Measurements from ENCODE around the gene CACNB2. TPM values are rescaled to one million over a fixed set of nuclear protein-coding genes. Genes with fewer than 3 reads are reported as not detected.

The CACNB2 gene
- 0.07 TPM in 1 of 2 replicates, not detected in the other for total RNA-seq (2014; rRNA removed)
- Bru-seq, nascent RNA, result percentile 1 among the genes with signal in this experiment
- BruChase-seq, experiment 1, labeled RNA remaining after a 6-hour chase, result percentile 2 among the genes with signal in this experiment
- BruChase-seq, experiment 2, labeled RNA remaining after a 2-hour chase, result percentile 3 among the genes with signal in this experiment
- long read RNA-seq, partial matches to known transcripts, result 0 of 2 reads
- long read RNA-seq, other reads (novel, unspliced or antisense), result 2 of 2 reads

- peak; percentile 10 for DNase-seq
- H3K9ac ChIP-seq (ENCODE audit: low read length), result no peak within 1 kb of the TSS
- H3K27me3 ChIP-seq (ENCODE audit: low read length), result 0 out of 2 replicates have a peak, but pooled peaks cover 9% of the 10 kb centered on the region
- CTCF ChIA-PET, result no interaction called here
- no peak within 1 kb of the TSS for H3K27ac ChIP-seq (ENCODE audit: low read length)
- POLR2A ChIA-PET (ENCODE audit: unreplicated experiment), result no interaction called here
- no peaks in the 10 kb centered on the region for H4K20me1 ChIP-seq (ENCODE audit: low read length)
- no peaks in the 10 kb centered on the region for H3K9me2 ChIP-seq (replicated peaks; ENCODE audit: low read length)
- no peaks in the 10 kb centered on the region for H3K4me1 ChIP-seq (ENCODE audit: insufficient read depth, low read length)
- no peaks in the 10 kb centered on the region for H3K36me3 ChIP-seq (ENCODE audit: low read depth, low read length)
- no peak for TF ChIP-seq EZH2 (IDR thresholded peaks at IDR 0.05; ENCODE audit: low read length, unreplicated experiment)
- no peak for TF ChIP-seq EZH2phosphoT487 (IDR thresholded peaks at IDR 0.05; ENCODE audit: borderline replicate concordance, low read length)
- TF ChIP-seq, protein P1, sequence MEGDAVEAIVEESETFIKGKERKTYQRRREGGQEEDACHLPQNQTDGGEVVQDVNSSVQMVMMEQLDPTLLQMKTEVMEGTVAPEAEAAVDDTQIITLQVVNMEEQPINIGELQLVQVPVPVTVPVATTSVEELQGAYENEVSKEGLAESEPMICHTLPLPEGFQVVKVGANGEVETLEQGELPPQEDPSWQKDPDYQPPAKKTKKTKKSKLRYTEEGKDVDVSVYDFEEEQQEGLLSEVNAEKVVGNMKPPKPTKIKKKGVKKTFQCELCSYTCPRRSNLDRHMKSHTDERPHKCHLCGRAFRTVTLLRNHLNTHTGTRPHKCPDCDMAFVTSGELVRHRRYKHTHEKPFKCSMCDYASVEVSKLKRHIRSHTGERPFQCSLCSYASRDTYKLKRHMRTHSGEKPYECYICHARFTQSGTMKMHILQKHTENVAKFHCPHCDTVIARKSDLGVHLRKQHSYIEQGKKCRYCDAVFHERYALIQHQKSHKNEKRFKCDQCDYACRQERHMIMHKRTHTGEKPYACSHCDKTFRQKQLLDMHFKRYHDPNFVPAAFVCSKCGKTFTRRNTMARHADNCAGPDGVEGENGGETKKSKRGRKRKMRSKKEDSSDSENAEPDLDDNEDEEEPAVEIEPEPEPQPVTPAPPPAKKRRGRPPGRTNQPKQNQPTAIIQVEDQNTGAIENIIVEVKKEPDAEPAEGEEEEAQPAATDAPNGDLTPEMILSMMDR (conservative IDR thresholded peaks at IDR 0.05; ENCODE audit: low read depth, low read length), result no peak
- H3K4me3 ChIP-seq (ENCODE audit: low read length), result peak within 1 kb of the TSS; percentile 61
- no peaks in the 10 kb centered on the region for H3K9me3 ChIP-seq (ENCODE audit: low read length)
- H3K4me2 ChIP-seq (ENCODE audit: low read length), result peak within 1 kb of the TSS; percentile 77
- peak within 1 kb of the TSS; percentile 63 for H2AFZ ChIP-seq (ENCODE audit: low read length)
- no peaks in the 10 kb centered on the region for H3F3A ChIP-seq (ENCODE audit: low read length, unreplicated experiment)
- peak; percentile 42 for ATAC-seq
- no TSS peak for BruUV-seq (replicated peaks)
- intact Hi-C loops (cut with micrococcal nuclease), result no loop called here
- H3K79me2 ChIP-seq (ENCODE audit: low read length), result no peaks in the 10 kb centered on the region
Measured at GRCh38 chr10:18140149-18140956, at the start of gene CACNB2. Gene CACNB2, plus strand, starts transcription at chr10:18140424.

DNA sequence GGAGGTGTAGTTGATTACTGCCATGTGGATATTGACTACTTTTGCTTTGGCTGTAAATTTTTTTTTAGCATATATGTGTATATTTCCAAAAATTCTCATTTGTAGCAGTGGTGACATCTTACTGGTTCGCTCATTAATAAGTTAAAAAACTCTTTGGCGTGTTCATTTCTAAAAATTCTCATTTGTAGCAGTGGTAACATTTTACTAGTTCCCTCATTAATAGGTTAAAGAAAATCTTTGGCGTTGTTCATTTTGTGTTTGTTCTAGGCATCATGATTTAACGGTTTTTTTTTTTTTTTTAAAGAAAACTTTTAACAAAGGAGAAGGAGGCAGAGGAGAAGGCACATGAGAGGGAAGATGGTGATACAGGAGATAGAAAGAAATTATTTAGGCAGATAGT is 45.9 kb upstream of the CACNB2 start:
- no peak for DNase-seq
- Histone ChIP-seq H3K4me2 (ENCODE audit: low read length) (no peak overlapping the region), H3K9ac (ENCODE audit: low read length) (no peak overlapping the region), H3K27ac (ENCODE audit: low read length) (no peak overlapping the region), H3K9me3 (ENCODE audit: low read length) (no peaks in the 10 kb centered on the region), H2AFZ (ENCODE audit: low read length) (no peak overlapping the region), H4K20me1 (ENCODE audit: low read length) (no peaks in the 10 kb centered on the region), H3K4me1 (ENCODE audit: insufficient read depth, low read length) (peaks cover 9% of the 10 kb centered on the region; the same call in 1 of the 2 replicates), H3K9me2 (replicated peaks; ENCODE audit: low read length) (no peaks in the 10 kb centered on the region), H3F3A (ENCODE audit: low read length, unreplicated experiment) (no peaks in the 10 kb centered on the region), H3K79me2 (ENCODE audit: low read length) (no peaks in the 10 kb centered on the region), H3K27me3 (ENCODE audit: low read length) (no peaks in the 10 kb centered on the region), H3K4me3 (ENCODE audit: low read length) (no peak overlapping the region), H3K36me3 (ENCODE audit: low read depth, low read length) (no peaks in the 10 kb centered on the region)
- ATAC-seq, result no peak
- BruUV-seq (replicated peaks), result no TSS peak
- CTCF ChIA-PET, result no interaction called here
- intact Hi-C loops (cut with micrococcal nuclease), result no loop called here
- TF ChIP-seq, protein P1 (conservative IDR thresholded peaks at IDR 0.05; ENCODE audit: low read depth, low read length), result no peak
- no peak for TF ChIP-seq EZH2phosphoT487 (IDR thresholded peaks at IDR 0.05; ENCODE audit: borderline replicate concordance, low read length)
- TF ChIP-seq EZH2 (IDR thresholded peaks at IDR 0.05; ENCODE audit: low read length, unreplicated experiment), result no peak
- POLR2A ChIA-PET (ENCODE audit: unreplicated experiment), result no interaction called here

GRCh38 chr10:18094793-18095192 is 45.4 kb upstream of the CACNB2 start:
- Histone ChIP-seq H3K9me3 (ENCODE audit: low read length) (no peaks in the 10 kb centered on the region), H3K4me1 (ENCODE audit: insufficient read depth, low read length) (peaks cover 9% of the 10 kb centered on the region; the same call in 1 of the 2 replicates), H3K9ac (ENCODE audit: low read length) (no peak overlapping the region), H3F3A (ENCODE audit: low read length, unreplicated experiment) (no peaks in the 10 kb centered on the region), H3K27me3 (ENCODE audit: low read length) (no peaks in the 10 kb centered on the region), H3K27ac (ENCODE audit: low read length) (no peak overlapping the region), H3K36me3 (ENCODE audit: low read depth, low read length) (no peaks in the 10 kb centered on the region), H3K79me2 (ENCODE audit: low read length) (no peaks in the 10 kb centered on the region), H3K4me2 (ENCODE audit: low read length) (no peak overlapping the region), H4K20me1 (ENCODE audit: low read length) (no peaks in the 10 kb centered on the region), H3K9me2 (replicated peaks; ENCODE audit: low read length) (no peaks in the 10 kb centered on the region), H3K4me3 (ENCODE audit: low read length) (no peak overlapping the region), H2AFZ (ENCODE audit: low read length) (no peak overlapping the region)
- intact Hi-C loops (cut with micrococcal nuclease), result no loop called here
- ChIA-PET POLR2A (ENCODE audit: unreplicated experiment) (no interaction called here), CTCF (no interaction called here)
- no TSS peak for BruUV-seq (replicated peaks)
- no peak for ATAC-seq
- TF ChIP-seq, protein P1 (conservative IDR thresholded peaks at IDR 0.05; ENCODE audit: low read depth, low read length), result no peak
- TF ChIP-seq EZH2phosphoT487 (IDR thresholded peaks at IDR 0.05; ENCODE audit: borderline replicate concordance, low read length), result no peak
- TF ChIP-seq EZH2 (IDR thresholded peaks at IDR 0.05; ENCODE audit: low read length, unreplicated experiment), result no peak
- no peak for DNase-seq
